ENCODE results near the gene ODAD4.

Gene ODAD4

DNA sequence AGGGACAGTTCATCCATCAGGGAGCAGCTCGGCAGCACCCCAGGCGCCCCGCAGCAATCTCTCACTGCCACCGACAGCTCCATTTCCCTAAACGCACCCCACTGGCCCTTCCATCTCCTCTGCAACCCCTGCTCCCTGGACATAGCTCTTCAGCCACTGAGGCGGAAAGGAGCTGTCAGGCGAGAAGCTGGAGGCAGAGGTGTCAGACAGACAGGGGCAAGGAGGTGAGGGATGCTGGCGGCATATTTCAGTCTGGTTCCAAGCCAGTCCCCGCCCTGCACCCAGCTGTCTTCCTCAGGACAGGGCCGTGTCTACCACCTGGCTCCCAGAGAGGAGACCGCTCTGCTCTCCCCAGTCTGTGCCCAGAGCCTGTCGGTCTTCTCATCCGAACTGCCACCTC is 21.3 kb upstream of the ODAD4 start:
- H3K9me3 ChIP-seq: no peaks in the 10 kb centered on the region

DNA sequence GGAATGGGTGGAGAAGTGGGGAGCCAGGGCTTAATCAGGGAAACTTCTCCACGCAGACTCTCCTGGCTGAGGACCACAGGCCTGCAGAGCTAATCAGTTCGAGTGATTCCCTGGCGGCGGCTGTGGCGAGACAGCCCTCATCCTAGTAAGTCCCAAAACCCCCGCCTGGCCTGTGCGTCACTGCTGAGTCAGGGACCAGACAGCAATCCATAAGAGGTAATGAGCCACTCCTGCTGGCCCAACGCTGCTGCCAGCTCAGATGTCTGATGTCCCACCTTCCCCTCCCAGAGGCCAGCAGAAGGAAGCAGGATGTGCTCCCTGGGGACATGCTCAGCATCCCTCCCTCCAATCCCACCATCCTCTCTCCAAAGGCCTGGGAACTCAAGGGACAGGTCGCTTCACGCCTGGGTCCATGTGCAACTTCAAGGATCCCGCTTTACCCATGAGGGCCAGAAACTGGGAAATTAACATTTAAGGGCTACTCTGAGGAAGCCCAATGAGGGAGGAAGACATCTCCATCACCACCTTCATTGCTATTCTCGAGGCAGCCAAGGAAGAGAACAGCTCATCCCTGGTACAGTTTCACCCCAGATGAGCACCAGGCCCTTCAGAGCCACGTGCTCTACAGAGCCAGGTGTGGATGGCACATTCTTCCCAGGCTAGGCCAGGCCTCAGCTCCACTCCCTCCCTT is 19.6 kb upstream of the ODAD4 start:
- Histone ChIP-seq H3K27me3 (no peaks in the 10 kb centered on the region), H3K4me3 (ENCODE audit: low read depth, low read length) (no peak overlapping the region), H3K9me3 (no peaks in the 10 kb centered on the region), H3K4me1 (peaks cover 67% of the 10 kb centered on the region), H3K36me3 (peaks cover 79% of the 10 kb centered on the region)
- TF ChIP-seq CTCF (IDR thresholded peaks at IDR 0.05; ENCODE audit: low read depth, low read length): peak; percentile 7; the same call in 1 of the 2 replicates
- peak; percentile 95 for DNase-seq

More for the DNA sequence above, 21.3 kb upstream of the ODAD4 start:
- no peak for TF ChIP-seq CTCF (IDR thresholded peaks at IDR 0.05; ENCODE audit: low read depth, low read length)
- DNase-seq: no peak
- H3K4me3 ChIP-seq (ENCODE audit: low read depth, low read length): no peak overlapping the region
- H3K4me1 ChIP-seq: peaks cover 60% of the 10 kb centered on the region
- peaks cover 95% of the 10 kb centered on the region for H3K36me3 ChIP-seq
- H3K27me3 ChIP-seq: no peaks in the 10 kb centered on the region

GRCh38 chr17:41912925-41913324 is 17.5 kb upstream of the ODAD4 start:
- H3K4me1 ChIP-seq: peaks cover 53% of the 10 kb centered on the region
- no peak for DNase-seq
- peak; percentile 25; the same call in 1 of the 2 replicates for TF ChIP-seq CTCF (IDR thresholded peaks at IDR 0.05; ENCODE audit: low read depth, low read length)
- peaks cover 73% of the 10 kb centered on the region for H3K36me3 ChIP-seq
- H3K4me3 ChIP-seq (ENCODE audit: low read depth, low read length): no peak overlapping the region
- H3K9me3 ChIP-seq: no peaks in the 10 kb centered on the region
- H3K27me3 ChIP-seq: no peaks in the 10 kb centered on the region

- Histone ChIP-seq H3K27me3 (no peaks in the 10 kb centered on the region), H3K4me1 (peaks cover 44% of the 10 kb centered on the region), H3K4me3 (ENCODE audit: low read depth, low read length) (peak overlapping the region; percentile 29; the same call in 1 of the 2 replicates), H3K36me3 (peaks cover 73% of the 10 kb centered on the region), H3K9me3 (no peaks in the 10 kb centered on the region)
- DNase-seq: no peak
- no peak for TF ChIP-seq CTCF (IDR thresholded peaks at IDR 0.05; ENCODE audit: low read depth, low read length)
These were observed 16.6 kb upstream of the ODAD4 start for GRCh38 chr17:41913798-41914197.

GRCh38 chr17:41914358-41914766 is 16.1 kb upstream of the ODAD4 start:
- DNase-seq: no peak
- Histone ChIP-seq H3K36me3 (peaks cover 68% of the 10 kb centered on the region), H3K4me1 (peaks cover 40% of the 10 kb centered on the region), H3K4me3 (ENCODE audit: low read depth, low read length) (peak overlapping the region; percentile 29), H3K27me3 (no peaks in the 10 kb centered on the region), H3K9me3 (no peaks in the 10 kb centered on the region)
- TF ChIP-seq CTCF (IDR thresholded peaks at IDR 0.05; ENCODE audit: low read depth, low read length): no peak

GRCh38 chr17:41915020-41915419 is 15.4 kb upstream of the ODAD4 start:
- Histone ChIP-seq H3K36me3 (peaks cover 61% of the 10 kb centered on the region), H3K27me3 (no peaks in the 10 kb centered on the region), H3K4me1 (peaks cover 40% of the 10 kb centered on the region), H3K9me3 (no peaks in the 10 kb centered on the region), H3K4me3 (ENCODE audit: low read depth, low read length) (no peak overlapping the region)
- DNase-seq: no peak
- no peak for TF ChIP-seq CTCF (IDR thresholded peaks at IDR 0.05; ENCODE audit: low read depth, low read length)

Data from BE2C (cell line).